Mononuclear cell (primary cell): ENCODE measurements around the gene SOD1. TPM values are rescaled to one million over a fixed set of nuclear protein-coding genes. Genes with fewer than 3 reads are reported as not detected.

Experiments used
- H3K27me3 ChIP-seq: 2 replicates; pipeline ENCODE4 v1.6.0; 2011; ENCODE audit warnings: low read length, control low read depth; ENCODE audit not compliant: insufficient read depth
- H3K4me1 ChIP-seq: 2 replicates; pipeline ENCODE4 v1.5.1; 2011; ENCODE audit warnings: mild to moderate bottlenecking, low read length, control low read depth; ENCODE audit not compliant: insufficient read depth
- H3K4me3 ChIP-seq: 2 replicates; pipeline ENCODE4 v1.5.1; 2011; ENCODE audit warnings: mild to moderate bottlenecking, low read length, moderate library complexity
- H3K9me3 ChIP-seq: 2 replicates; pipeline ENCODE4 v1.5.1; 2011; ENCODE audit warnings: low read depth, mild to moderate bottlenecking, control low read depth, low read length
- total RNA-seq: library from RNA; depleted of rRNA; stranded (reverse); fragments of >200 nt; gene quantifications from one replicate; pipeline ENCODE4 v1.2.3, GENCODE V29; 2012

Gene SOD1
- total RNA-seq, 1 donor, result 124 TPM

DNA sequence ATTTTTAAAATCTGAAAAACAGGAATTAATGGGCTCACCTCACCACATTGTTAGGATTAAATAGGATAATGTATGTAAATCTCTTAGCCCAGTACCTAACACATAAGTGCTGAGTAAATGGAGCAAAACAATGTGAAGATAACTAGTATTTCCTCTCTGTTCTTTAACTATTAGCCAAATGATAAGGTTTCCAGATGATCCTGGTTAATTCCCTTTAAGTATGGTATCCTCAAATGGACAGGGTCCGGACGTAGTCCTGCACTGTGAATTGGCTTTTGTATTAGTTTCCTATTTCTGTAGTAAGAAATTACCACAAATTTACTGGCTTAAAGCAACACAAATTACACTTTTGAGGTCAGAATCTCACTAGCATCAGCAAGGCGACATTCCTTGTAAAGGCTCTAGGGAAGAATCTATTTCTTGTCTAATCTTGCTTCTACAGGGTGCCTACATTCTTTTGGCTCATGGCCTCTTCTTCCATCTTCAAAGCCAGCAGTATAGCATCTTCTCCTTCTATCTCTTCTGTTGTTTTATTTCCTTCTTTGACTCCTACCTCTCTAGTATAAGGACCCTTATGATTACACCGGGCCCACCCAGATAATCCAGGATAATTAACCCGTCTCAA lies 55.4 kb downstream of the SOD1 start:
- Histone ChIP-seq H3K4me3 (no peak overlapping the region), H3K4me1 (peaks cover 3% of the 10 kb centered on the region), H3K27me3 (no peaks in the 10 kb centered on the region), H3K9me3 (no peaks in the 10 kb centered on the region)

DNA sequence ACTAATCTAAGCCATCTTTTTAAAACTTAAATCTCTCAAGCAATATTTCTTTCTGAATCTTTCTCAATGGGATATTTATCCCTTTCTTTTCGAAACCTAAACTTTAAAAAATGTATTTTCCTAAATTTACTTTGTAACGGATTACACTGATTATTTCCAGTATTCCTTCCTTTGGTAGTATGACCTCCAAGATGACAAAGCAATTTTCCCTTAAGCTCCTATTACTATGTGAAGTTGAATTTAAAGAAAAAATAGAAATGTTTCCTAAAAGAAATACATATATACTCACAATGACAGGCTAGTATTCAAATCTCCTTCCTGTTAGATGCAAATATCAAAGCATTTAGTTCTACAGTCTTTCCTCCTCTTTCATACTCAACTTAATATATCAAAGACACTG lies 56.6 kb downstream of the SOD1 start:
- H3K4me3 ChIP-seq, result no peak overlapping the region
- H3K9me3 ChIP-seq, result no peaks in the 10 kb centered on the region
- H3K4me1 ChIP-seq, result peaks cover 3% of the 10 kb centered on the region
- H3K27me3 ChIP-seq, result no peaks in the 10 kb centered on the region

Other genes starting within 250 kb of the SOD1 start
- gene SCAF4, start 72.4 kb downstream of the SOD1 start, total RNA-seq, result 27.6 TPM
- gene HUNK, start 213.3 kb downstream of the SOD1 start, total RNA-seq, result 0.10 TPM